Keratinocyte (primary cell): ENCODE data around the gene NOM1.

Experiments used
- CTCF ChIP-seq, 3 experiments: IDR thresholded peaks in 1 of 3; conservative IDR thresholded peaks in 1 of 3; optimal IDR thresholded peaks in 1 of 3; 2 replicates in 2 of 3; 3 replicates in 1 of 3; pipeline versions ENCODE3 to v1.5.1; 2011; ENCODE audit warnings: low read length in 3 of 3, mild to moderate bottlenecking in 3 of 3, moderate library complexity in 2 of 3, control low read depth in 1 of 3, inconsistent platforms in 1 of 3; ENCODE audit not compliant: insufficient read depth in 2 of 3; ENCODE audit errors: extremely low read depth in 1 of 3
- EZH2 ChIP-seq: IDR thresholded peaks from one replicate; pipeline ENCODE4 v1.6.1; 2012; ENCODE audit warnings: inconsistent platforms, mild to moderate bottlenecking, low read length, moderate library complexity

- TF ChIP-seq CTCF (optimal IDR thresholded peaks at IDR 0.05 in 1 of 3, IDR thresholded peaks at IDR 0.05 in 1 of 3, conservative IDR thresholded peaks at IDR 0.05 in 1 of 3; ENCODE audit: extremely low read depth in 1 of 3, insufficient read depth in 2 of 3, low read length in 3 of 3) (no peak), EZH2 (no peak)
Measured at GRCh38 chr7:156920076-156920475, 29.4 kb upstream of the NOM1 start.
